ENCODE data around the gene CD300LF. TPM values are rescaled to one million over a fixed set of nuclear protein-coding genes. Genes with fewer than 3 reads are reported as not detected.

The CD300LF gene
- total RNA-seq, 1 experiment from 2014 or later = 2.4 TPM

- Mint-ChIP-seq H3K4me1 (ENCODE audit: low read depth, unreplicated experiment) (no peaks in the 10 kb centered on the region), H3K9me3 (ENCODE audit: unreplicated experiment) (no peaks in the 10 kb centered on the region), H3K4me3 (ENCODE audit: unreplicated experiment) (no peak overlapping the region), H3K27ac (ENCODE audit: unreplicated experiment) (no peak overlapping the region), H3K27me3 (ENCODE audit: insufficient read depth, unreplicated experiment) (peaks cover 24% of the 10 kb centered on the region), H3K36me3 (ENCODE audit: insufficient read depth, unreplicated experiment) (no peaks in the 10 kb centered on the region)
- no peak overlapping the region for H3K4me3 ChIP-seq (ENCODE audit: low read depth, low read length)
- H3K36me3 ChIP-seq (ENCODE audit: control insufficient read depth, insufficient read depth, low read length) = no peaks in the 10 kb centered on the region
- no peaks in the 10 kb centered on the region for H3K27me3 ChIP-seq (replicated peaks; ENCODE audit: control insufficient read depth, insufficient read depth, low read length)
- no peaks in the 10 kb centered on the region for H3K9me3 ChIP-seq
- POLR2A ChIA-PET = no interaction called here
- intact Hi-C loops (cut with micrococcal nuclease; ENCODE audit: unreplicated experiment) = loop anchor here (10.0 kb wide), 1 partner anchor 205 kb away; the partner anchor contains the start of gene GRIN2C
- no peak for TF ChIP-seq CTCF (IDR thresholded peaks at IDR 0.05; ENCODE audit: insufficient read depth in 1 of 2, low read depth in 1 of 2, low read length in 1 of 2, severe bottlenecking in 1 of 2, unreplicated experiment in 1 of 2)
- CTCF ChIA-PET = interaction anchor here (0.8 kb wide), 1 partner anchor 87 kb away, joined by 5 read pairs; the partner anchor contains the start of gene RAB37
- H3K4me1 ChIP-seq = no peaks in the 10 kb centered on the region
- no peak for DNase-seq
- BruUV-seq (replicated peaks) = no TSS peak
These were observed 62.8 kb downstream of the CD300LF start for GRCh38 chr17:74649909-74650308.

GRCh38 chr17:74647871-74648672 lies 64.7 kb downstream of the CD300LF start:
- H3K27me3 Mint-ChIP-seq (ENCODE audit: insufficient read depth, unreplicated experiment) = peaks cover 28% of the 10 kb centered on the region
- ChIA-PET CTCF (interaction anchor here (0.5 to 2.8 kb wide), 4 partner anchors 10 to 280 kb away, joined by 3 to 12 read pairs (median 3); no protein-coding TSS in a partner anchor), POLR2A (no interaction called here)
- no peak for DNase-seq
- no peak for TF ChIP-seq CTCF (IDR thresholded peaks at IDR 0.05; ENCODE audit: insufficient read depth in 1 of 2, low read depth in 1 of 2, low read length in 1 of 2, severe bottlenecking in 1 of 2, unreplicated experiment in 1 of 2)
- Histone ChIP-seq H3K9me3 (no peaks in the 10 kb centered on the region), H3K27me3 (replicated peaks; ENCODE audit: control insufficient read depth, insufficient read depth, low read length) (no peaks in the 10 kb centered on the region), H3K4me3 (ENCODE audit: low read depth, low read length) (no peak overlapping the region), H3K36me3 (ENCODE audit: control insufficient read depth, insufficient read depth, low read length) (no peaks in the 10 kb centered on the region), H3K4me1 (no peaks in the 10 kb centered on the region)
- H3K4me3 Mint-ChIP-seq (ENCODE audit: unreplicated experiment) = no peak overlapping the region
- no peaks in the 10 kb centered on the region for H3K4me1 Mint-ChIP-seq (ENCODE audit: low read depth, unreplicated experiment)
- no peak overlapping the region for H3K27ac Mint-ChIP-seq (ENCODE audit: unreplicated experiment)
- BruUV-seq (replicated peaks) = no TSS peak
- no peaks in the 10 kb centered on the region for H3K9me3 Mint-ChIP-seq (ENCODE audit: unreplicated experiment)
- no peaks in the 10 kb centered on the region for H3K36me3 Mint-ChIP-seq (ENCODE audit: insufficient read depth, unreplicated experiment)
- intact Hi-C loops (cut with micrococcal nuclease; ENCODE audit: unreplicated experiment) = no loop called here

GRCh38 chr17:74646231-74646630 lies 66.5 kb downstream of the CD300LF start:
- Mint-ChIP-seq H3K4me1 (ENCODE audit: low read depth, unreplicated experiment) (no peaks in the 10 kb centered on the region), H3K9me3 (ENCODE audit: unreplicated experiment) (no peaks in the 10 kb centered on the region), H3K4me3 (ENCODE audit: unreplicated experiment) (no peak overlapping the region), H3K36me3 (ENCODE audit: insufficient read depth, unreplicated experiment) (no peaks in the 10 kb centered on the region), H3K27ac (ENCODE audit: unreplicated experiment) (no peak overlapping the region), H3K27me3 (ENCODE audit: insufficient read depth, unreplicated experiment) (peaks cover 24% of the 10 kb centered on the region)
- POLR2A ChIA-PET = no interaction called here
- Histone ChIP-seq H3K9me3 (no peaks in the 10 kb centered on the region), H3K4me1 (no peaks in the 10 kb centered on the region), H3K27me3 (replicated peaks; ENCODE audit: control insufficient read depth, insufficient read depth, low read length) (peaks cover 2% of the 10 kb centered on the region; the same call in 1 of the 2 replicates), H3K4me3 (ENCODE audit: low read depth, low read length) (no peak overlapping the region), H3K36me3 (ENCODE audit: control insufficient read depth, insufficient read depth, low read length) (no peaks in the 10 kb centered on the region)
- BruUV-seq (replicated peaks) = no TSS peak
- DNase-seq = no peak
- intact Hi-C loops (cut with micrococcal nuclease; ENCODE audit: unreplicated experiment) = no loop called here
- TF ChIP-seq CTCF (IDR thresholded peaks at IDR 0.05; ENCODE audit: insufficient read depth in 1 of 2, low read depth in 1 of 2, low read length in 1 of 2, severe bottlenecking in 1 of 2, unreplicated experiment in 1 of 2) = peak in 1 of 2 experiments; percentile 29
- CTCF ChIA-PET = interaction anchor here (2.8 kb wide), 1 partner anchor 11 kb away, joined by 12 read pairs; no protein-coding TSS in a partner anchor
